ENCODE data around the gene ZNF697. TPM values are rescaled to one million over a fixed set of nuclear protein-coding genes. Genes with fewer than 3 reads are reported as not detected.
"Not testable (repeated sequence)": the region's sequence is repeated elsewhere in the genome, so short reads cannot be mapped to it uniquely, and the experiment has no call there.

Gene ZNF697
- 7.2 TPM for polyA plus RNA-seq (2013, experiment 1 of 4)
- polyA plus RNA-seq (2013, experiment 2 of 4): 8.9 TPM
- 6.1 TPM for polyA plus RNA-seq (2013, experiment 3 of 4)
- 6.8 TPM for polyA plus RNA-seq (2013, experiment 4 of 4)

DNA sequence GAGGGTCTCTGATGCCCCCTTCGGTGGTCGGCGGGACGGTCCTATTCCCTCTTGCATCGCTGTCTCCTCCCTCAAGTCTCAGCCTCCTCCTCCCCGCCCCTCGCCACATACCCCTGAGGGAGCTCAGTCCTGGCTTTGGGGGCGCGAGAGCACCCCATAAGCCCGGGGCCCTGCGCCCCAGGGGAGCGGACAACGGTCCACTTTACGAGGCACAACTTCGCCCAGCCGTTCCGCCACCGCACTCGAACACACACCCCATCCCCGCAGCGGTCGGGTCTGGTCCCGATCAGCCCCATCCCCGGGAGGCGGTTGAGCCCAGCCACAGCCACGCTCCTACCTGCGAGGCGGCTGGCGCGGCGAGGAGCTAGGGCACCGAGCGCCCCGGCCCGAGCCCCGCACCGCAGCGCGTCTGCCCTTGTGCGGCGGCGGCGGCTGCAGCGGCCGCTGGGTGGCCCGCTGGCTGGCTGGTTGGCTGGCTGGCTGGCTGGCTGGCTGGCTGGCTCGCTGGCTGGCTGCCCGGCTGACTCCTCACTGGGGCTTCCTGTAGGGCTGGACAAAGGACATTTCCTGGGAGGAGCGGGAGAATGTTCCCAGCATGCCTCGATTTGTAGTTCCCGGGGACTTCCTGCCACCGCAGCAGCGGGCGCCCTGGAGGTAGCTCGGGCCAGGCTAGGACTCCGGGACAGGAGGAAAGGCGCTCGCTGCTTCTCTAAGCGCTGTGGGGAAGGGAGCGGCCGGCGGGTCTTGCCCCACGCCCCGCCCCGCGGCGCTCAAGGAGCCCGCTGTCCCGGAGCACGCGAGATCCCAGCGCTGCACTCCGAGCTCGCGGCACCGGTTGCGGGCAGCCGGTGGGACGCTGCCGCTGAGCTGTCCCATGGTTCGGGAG lies at the start of gene ZNF697:
Gene ZNF697, minus strand, starts transcription at position 533 of the 886 bp plus-strand sequence. CDS start 22,166 bp downstream, outside the sequence.
- H3K4me1 ChIP-seq (ENCODE audit: control insufficient read depth, insufficient read depth, low read length): peaks cover 5% of the 10 kb centered on the region
- WGBS, 2 experiments: 0% methylated on average over 81 of the region's 81 CpGs

DNA sequence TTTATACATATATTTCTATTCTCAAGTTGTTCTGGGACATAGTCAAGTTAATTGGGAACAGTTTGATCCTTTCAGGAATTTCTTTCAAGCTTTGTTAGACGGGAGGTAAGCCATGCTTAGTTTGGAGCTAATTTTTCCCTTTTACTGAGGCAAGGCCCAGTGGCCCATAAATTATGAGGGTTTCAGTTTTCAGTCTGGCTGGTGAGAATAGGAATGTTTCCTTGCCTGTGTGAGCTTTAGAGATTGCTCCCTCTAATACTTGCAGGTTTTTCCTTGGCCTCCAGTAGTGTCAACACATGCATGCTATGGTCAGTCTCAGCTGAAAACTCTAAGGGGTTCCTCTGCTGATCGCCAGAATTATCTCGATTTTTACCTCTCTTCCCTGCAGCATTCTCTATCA lies 49.5 kb upstream of the ZNF697 start:
- Histone ChIP-seq H3K4me3 (ENCODE audit: insufficient read depth, low read depth, low read length) (no peak overlapping the region), H3K27me3 (ENCODE audit: control insufficient read depth, insufficient read depth, low read length, poor library complexity, severe bottlenecking) (no peaks in the 10 kb centered on the region), H3K36me3 (ENCODE audit: control insufficient read depth, insufficient read depth, low read length) (no peaks in the 10 kb centered on the region), H3K4me1 (ENCODE audit: control insufficient read depth, insufficient read depth, low read length) (no peaks in the 10 kb centered on the region), H3K27ac (ENCODE audit: insufficient read depth, low read depth, low read length, poor library complexity, severe bottlenecking) (no peak overlapping the region), H3K9me3 (ENCODE audit: control insufficient read depth, low read length) (no peaks in the 10 kb centered on the region)
- 85 to 92% methylated on average over 3 of the region's 3 CpGs for WGBS, 2 experiments

More for the DNA sequence above, at the start of gene ZNF697:
- no peaks in the 10 kb centered on the region for H3K9me3 ChIP-seq (ENCODE audit: control insufficient read depth, low read length)
- no peaks in the 10 kb centered on the region for H3K36me3 ChIP-seq (ENCODE audit: control insufficient read depth, insufficient read depth, low read length)
- H3K4me3 ChIP-seq (ENCODE audit: insufficient read depth, low read depth, low read length): peak within 1 kb of the TSS; percentile 98
- H3K27ac ChIP-seq (ENCODE audit: insufficient read depth, low read depth, low read length, poor library complexity, severe bottlenecking): peak within 1 kb of the TSS; percentile 70
- peaks cover 28% of the 10 kb centered on the region for H3K27me3 ChIP-seq (ENCODE audit: control insufficient read depth, insufficient read depth, low read length, poor library complexity, severe bottlenecking)

DNA sequence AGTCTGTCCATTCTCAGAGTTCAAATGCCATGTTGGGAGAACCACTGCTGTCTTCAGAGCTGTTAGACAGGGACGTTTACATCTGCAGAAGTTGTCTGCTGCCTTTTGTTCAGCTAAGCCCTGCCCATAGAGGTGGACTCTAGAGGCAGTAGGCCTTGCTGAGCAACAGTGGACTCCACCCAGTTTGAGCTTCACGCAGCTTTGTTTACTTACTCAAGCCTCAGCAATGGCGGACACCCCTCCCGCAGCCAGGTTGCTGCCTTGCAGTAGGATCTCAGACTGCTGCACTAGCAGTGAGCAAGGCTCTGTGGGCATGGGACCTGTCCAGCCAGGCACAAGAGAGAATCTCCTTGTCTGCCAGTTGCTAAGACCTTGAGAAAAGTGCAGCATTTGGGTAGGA lies 48.8 kb upstream of the ZNF697 start:
- not testable (repeated sequence) for H3K4me1 ChIP-seq (ENCODE audit: control insufficient read depth, insufficient read depth, low read length); H3K27me3 ChIP-seq (ENCODE audit: control insufficient read depth, insufficient read depth, low read length, poor library complexity, severe bottlenecking); H3K27ac ChIP-seq (ENCODE audit: insufficient read depth, low read depth, low read length, poor library complexity, severe bottlenecking); H3K36me3 ChIP-seq (ENCODE audit: control insufficient read depth, insufficient read depth, low read length); H3K4me3 ChIP-seq (ENCODE audit: insufficient read depth, low read depth, low read length); H3K9me3 ChIP-seq (ENCODE audit: control insufficient read depth, low read length)
- 86 to 87% methylated on average over 4 of the region's 4 CpGs for WGBS, 2 experiments

DNA sequence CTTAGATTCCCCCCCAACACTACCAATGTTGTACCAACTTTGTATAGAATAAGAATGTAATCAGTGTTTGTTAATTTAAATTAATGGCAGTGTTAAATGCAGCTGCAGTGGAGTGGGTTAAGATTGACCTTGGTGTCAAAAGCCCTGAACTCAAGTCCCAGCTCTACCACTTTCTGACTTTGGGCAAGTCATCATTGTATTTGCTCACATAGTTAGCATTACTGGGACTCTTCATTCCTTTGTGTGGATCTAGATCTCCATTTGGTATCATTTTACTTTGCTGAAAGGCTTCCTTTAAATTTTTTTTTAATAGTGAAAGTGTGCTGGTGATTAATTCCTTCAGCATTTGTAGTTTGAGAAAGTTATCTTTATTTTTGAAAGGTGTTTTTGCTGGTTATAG lies 41.4 kb upstream of the ZNF697 start:
- H3K27me3 ChIP-seq (ENCODE audit: control insufficient read depth, insufficient read depth, low read length, poor library complexity, severe bottlenecking): no peaks in the 10 kb centered on the region

DNA sequence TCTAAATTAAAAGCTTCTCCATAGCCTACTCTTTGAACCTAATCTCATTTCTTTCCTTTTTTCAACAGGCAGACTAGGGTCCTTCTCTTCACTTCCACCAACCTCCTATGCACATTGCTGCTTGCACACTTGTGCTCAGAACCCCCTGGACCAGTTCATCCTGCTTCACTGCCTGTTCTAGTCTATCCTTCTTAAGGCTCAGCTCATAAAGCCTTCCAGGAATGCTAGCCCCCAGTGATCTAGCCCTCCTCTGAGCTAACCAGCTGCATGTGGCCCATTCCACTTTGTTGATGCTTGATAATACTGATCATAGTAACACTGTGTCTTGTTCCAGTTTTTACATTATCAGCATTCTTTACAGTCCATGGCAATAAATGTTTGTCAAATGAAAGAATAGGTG lies 40.7 kb upstream of the ZNF697 start:
- Histone ChIP-seq H3K27ac (ENCODE audit: insufficient read depth, low read depth, low read length, poor library complexity, severe bottlenecking) (no peak overlapping the region), H3K4me1 (ENCODE audit: control insufficient read depth, insufficient read depth, low read length) (no peaks in the 10 kb centered on the region), H3K4me3 (ENCODE audit: insufficient read depth, low read depth, low read length) (no peak overlapping the region), H3K36me3 (ENCODE audit: control insufficient read depth, insufficient read depth, low read length) (no peaks in the 10 kb centered on the region), H3K27me3 (ENCODE audit: control insufficient read depth, insufficient read depth, low read length, poor library complexity, severe bottlenecking) (no peaks in the 10 kb centered on the region), H3K9me3 (ENCODE audit: control insufficient read depth, low read length) (no peaks in the 10 kb centered on the region)

More for the DNA sequence above, 41.4 kb upstream of the ZNF697 start:
- Histone ChIP-seq H3K36me3 (ENCODE audit: control insufficient read depth, insufficient read depth, low read length) (no peaks in the 10 kb centered on the region), H3K27ac (ENCODE audit: insufficient read depth, low read depth, low read length, poor library complexity, severe bottlenecking) (no peak overlapping the region), H3K4me3 (ENCODE audit: insufficient read depth, low read depth, low read length) (no peak overlapping the region), H3K9me3 (ENCODE audit: control insufficient read depth, low read length) (no peaks in the 10 kb centered on the region), H3K4me1 (ENCODE audit: control insufficient read depth, insufficient read depth, low read length) (no peaks in the 10 kb centered on the region)

DNA sequence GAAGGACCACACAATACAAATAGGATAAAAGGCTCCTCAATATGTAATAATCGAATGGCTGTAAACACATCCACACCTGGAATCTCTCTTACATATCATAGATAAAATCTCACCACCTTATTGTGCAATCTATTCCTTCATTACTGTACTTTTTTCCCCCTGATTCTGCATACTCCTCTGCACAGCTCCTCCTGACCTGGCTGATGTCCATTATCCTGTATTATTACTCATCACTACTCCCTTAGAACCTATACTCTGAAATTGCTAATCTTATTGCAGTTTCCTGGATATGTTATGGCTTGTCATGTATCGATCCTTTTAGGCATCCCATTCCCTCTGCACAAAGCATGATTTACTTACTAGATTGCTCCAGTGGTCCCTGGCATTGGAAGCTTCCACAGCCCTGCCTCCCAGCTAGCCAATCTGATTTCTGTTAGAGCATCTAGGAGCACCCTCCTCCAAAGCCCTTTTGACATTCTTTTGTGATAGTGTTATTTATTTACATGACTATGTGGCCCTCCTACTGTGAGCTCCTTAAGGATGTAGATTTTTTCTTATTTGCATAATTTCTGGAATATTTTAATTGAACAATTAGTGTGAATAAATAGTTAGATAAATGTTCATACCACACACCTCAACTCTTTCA lies 39.5 kb upstream of the ZNF697 start:
- Histone ChIP-seq H3K36me3 (ENCODE audit: control insufficient read depth, insufficient read depth, low read length) (no peaks in the 10 kb centered on the region), H3K4me1 (ENCODE audit: control insufficient read depth, insufficient read depth, low read length) (no peaks in the 10 kb centered on the region), H3K27me3 (ENCODE audit: control insufficient read depth, insufficient read depth, low read length, poor library complexity, severe bottlenecking) (no peaks in the 10 kb centered on the region), H3K4me3 (ENCODE audit: insufficient read depth, low read depth, low read length) (no peak overlapping the region), H3K9me3 (ENCODE audit: control insufficient read depth, low read length) (no peaks in the 10 kb centered on the region), H3K27ac (ENCODE audit: insufficient read depth, low read depth, low read length, poor library complexity, severe bottlenecking) (no peak overlapping the region)
- 76 to 84% methylated on average over 2 of the region's 2 CpGs for WGBS, 2 experiments

DNA sequence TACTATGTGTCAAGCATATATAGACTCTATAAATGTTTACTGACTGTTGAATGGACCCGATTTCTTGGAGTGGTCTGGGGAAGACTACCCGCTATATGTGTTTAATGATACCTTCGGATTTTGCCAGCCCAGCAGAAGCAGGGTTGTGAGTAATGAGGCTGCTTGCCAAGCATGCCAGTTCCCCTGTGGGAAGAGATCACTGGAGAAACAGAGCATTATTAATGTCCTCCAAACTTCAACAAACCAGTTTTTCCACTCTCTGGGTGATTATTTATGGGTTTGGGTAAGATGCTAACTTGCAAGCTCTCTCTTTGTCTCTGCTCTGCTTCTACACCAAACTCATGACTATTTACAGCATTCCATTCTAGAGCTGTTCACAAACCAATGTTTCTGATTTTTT lies 38.6 kb upstream of the ZNF697 start:
- no peaks in the 10 kb centered on the region for H3K27me3 ChIP-seq (ENCODE audit: control insufficient read depth, insufficient read depth, low read length, poor library complexity, severe bottlenecking)
- WGBS, 2 experiments: 94% methylated on average over 3 of the region's 3 CpGs
- H3K9me3 ChIP-seq (ENCODE audit: control insufficient read depth, low read length): no peaks in the 10 kb centered on the region
- H3K36me3 ChIP-seq (ENCODE audit: control insufficient read depth, insufficient read depth, low read length): no peaks in the 10 kb centered on the region
- H3K27ac ChIP-seq (ENCODE audit: insufficient read depth, low read depth, low read length, poor library complexity, severe bottlenecking): no peak overlapping the region
- no peak overlapping the region for H3K4me3 ChIP-seq (ENCODE audit: insufficient read depth, low read depth, low read length)
- no peaks in the 10 kb centered on the region for H3K4me1 ChIP-seq (ENCODE audit: control insufficient read depth, insufficient read depth, low read length)

DNA sequence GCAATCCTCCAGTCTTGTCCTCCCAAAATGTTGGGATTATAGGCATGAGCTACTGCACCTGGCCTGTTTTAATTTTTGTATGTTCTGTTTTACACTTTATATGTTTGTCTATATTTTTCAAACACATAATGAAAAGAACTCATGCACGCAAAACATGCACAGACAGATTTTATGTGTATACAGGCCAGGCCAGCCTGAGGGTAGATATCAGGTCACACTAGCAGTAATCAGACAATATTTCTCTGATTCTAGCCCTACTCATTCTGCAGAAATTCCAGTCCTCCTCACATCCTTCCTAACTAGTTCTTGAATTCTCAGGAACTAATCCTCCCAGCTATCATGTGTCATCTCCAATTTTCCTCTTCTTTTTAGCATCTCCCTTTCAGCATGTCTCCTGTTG lies 35.8 kb upstream of the ZNF697 start:
- H3K27ac ChIP-seq (ENCODE audit: insufficient read depth, low read depth, low read length, poor library complexity, severe bottlenecking): no peak overlapping the region
- H3K9me3 ChIP-seq (ENCODE audit: control insufficient read depth, low read length): no peaks in the 10 kb centered on the region
- 94 to 95% methylated on average over 1 of the region's 1 CpG for WGBS, 2 experiments
- no peak overlapping the region for H3K4me3 ChIP-seq (ENCODE audit: insufficient read depth, low read depth, low read length)
- H3K4me1 ChIP-seq (ENCODE audit: control insufficient read depth, insufficient read depth, low read length): no peaks in the 10 kb centered on the region
- H3K27me3 ChIP-seq (ENCODE audit: control insufficient read depth, insufficient read depth, low read length, poor library complexity, severe bottlenecking): no peaks in the 10 kb centered on the region
- no peaks in the 10 kb centered on the region for H3K36me3 ChIP-seq (ENCODE audit: control insufficient read depth, insufficient read depth, low read length)

DNA sequence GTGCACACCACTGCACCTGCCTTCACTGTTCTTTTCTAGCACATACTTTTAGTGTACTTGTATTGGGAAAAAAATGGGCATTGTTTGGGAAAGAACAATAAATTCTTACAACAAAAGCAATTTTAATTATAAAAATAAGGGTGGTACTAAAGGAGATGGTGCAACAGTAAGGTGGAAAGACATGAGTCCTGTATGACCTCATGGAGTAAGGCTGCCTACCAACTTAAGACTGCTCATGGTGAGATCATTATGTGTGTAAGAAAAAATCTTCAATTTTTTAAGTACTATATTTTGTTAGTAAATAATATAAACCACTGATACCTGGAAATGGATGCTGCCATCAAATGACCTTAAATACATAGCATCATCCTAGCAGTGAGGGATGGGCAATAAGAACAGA lies 34.1 kb upstream of the ZNF697 start:
- no peak overlapping the region for H3K27ac ChIP-seq (ENCODE audit: insufficient read depth, low read depth, low read length, poor library complexity, severe bottlenecking)
- H3K36me3 ChIP-seq (ENCODE audit: control insufficient read depth, insufficient read depth, low read length): no peaks in the 10 kb centered on the region
- H3K9me3 ChIP-seq (ENCODE audit: control insufficient read depth, low read length): no peaks in the 10 kb centered on the region
- H3K4me3 ChIP-seq (ENCODE audit: insufficient read depth, low read depth, low read length): no peak overlapping the region
- H3K27me3 ChIP-seq (ENCODE audit: control insufficient read depth, insufficient read depth, low read length, poor library complexity, severe bottlenecking): no peaks in the 10 kb centered on the region
- no peaks in the 10 kb centered on the region for H3K4me1 ChIP-seq (ENCODE audit: control insufficient read depth, insufficient read depth, low read length)

DNA sequence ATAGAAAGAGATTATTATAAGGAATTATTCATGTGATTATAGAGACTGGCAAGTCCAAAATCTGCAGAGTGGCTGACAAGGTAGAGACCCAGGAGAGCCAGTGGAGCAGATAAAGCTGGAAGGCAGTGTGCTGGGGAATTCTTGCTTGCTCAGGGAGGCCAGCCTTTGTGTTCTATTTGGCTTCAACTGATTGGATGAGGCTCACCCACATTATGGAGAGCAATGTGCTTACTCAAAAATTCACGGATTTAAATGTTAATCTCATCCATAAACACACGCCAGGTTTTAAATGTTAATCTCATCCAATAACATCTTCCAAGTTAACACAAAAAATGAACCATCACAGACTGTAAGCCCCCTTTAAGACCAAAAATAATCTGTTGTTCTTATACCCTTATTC lies 33.5 kb upstream of the ZNF697 start:
- no peaks in the 10 kb centered on the region for H3K36me3 ChIP-seq (ENCODE audit: control insufficient read depth, insufficient read depth, low read length)
- H3K4me1 ChIP-seq (ENCODE audit: control insufficient read depth, insufficient read depth, low read length): no peaks in the 10 kb centered on the region
- WGBS, 2 experiments: 92 to 94% methylated on average over 2 of the region's 2 CpGs
- no peak overlapping the region for H3K27ac ChIP-seq (ENCODE audit: insufficient read depth, low read depth, low read length, poor library complexity, severe bottlenecking)
- no peaks in the 10 kb centered on the region for H3K27me3 ChIP-seq (ENCODE audit: control insufficient read depth, insufficient read depth, low read length, poor library complexity, severe bottlenecking)
- no peaks in the 10 kb centered on the region for H3K9me3 ChIP-seq (ENCODE audit: control insufficient read depth, low read length)
- no peak overlapping the region for H3K4me3 ChIP-seq (ENCODE audit: insufficient read depth, low read depth, low read length)

All from ectodermal cell (in vitro differentiated cells).